GM15510 (cell line): ENCODE results near the gene EBNA1BP2.
A peak's percentile ranks its signal among the peaks of the same experiment; 100 is the strongest.

Experiments
- POLR2A ChIP-seq: IDR thresholded peaks from 3 replicates; pipeline ENCODE4 v1.6.1; 2011; ENCODE audit warnings: borderline replicate concordance; ENCODE audit not compliant: insufficient read length; ENCODE audit errors: extremely low read depth

The EBNA1BP2 gene

GRCh38 chr1:43171876-43172526 is at the start of gene EBNA1BP2, which contains the start of gene CFAP57:
Gene EBNA1BP2, minus strand, starts transcription at chr1:43172290. Its CDS starts 172 bp downstream, at chr1:43172118.
Gene CFAP57, plus strand, starts transcription at chr1:43172330. Its CDS starts 424 bp downstream, at chr1:43172754.
- peak; percentile 81 for TF ChIP-seq POLR2A

GRCh38 chr1:43221797-43222196 is 49.7 kb upstream of the EBNA1BP2 start:
- no peak for TF ChIP-seq POLR2A

- no peak for TF ChIP-seq POLR2A
Observed at GRCh38 chr1:43220905-43221778, 49.1 kb upstream of the EBNA1BP2 start.

GRCh38 chr1:43217747-43218146 is 45.7 kb upstream of the EBNA1BP2 start:
- TF ChIP-seq POLR2A: no peak

GRCh38 chr1:43214501-43215444 is 42.7 kb upstream of the EBNA1BP2 start:
- no peak for TF ChIP-seq POLR2A

- no peak for TF ChIP-seq POLR2A
Observed at GRCh38 chr1:43207229-43207853, 35.3 kb upstream of the EBNA1BP2 start.

GRCh38 chr1:43206600-43207228 is 34.6 kb upstream of the EBNA1BP2 start:
- no peak for TF ChIP-seq POLR2A

- TF ChIP-seq POLR2A: no peak
Observed at GRCh38 chr1:43205671-43206070, 33.6 kb upstream of the EBNA1BP2 start.

GRCh38 chr1:43204394-43204793 is 32.3 kb upstream of the EBNA1BP2 start:
- no peak for TF ChIP-seq POLR2A

- TF ChIP-seq POLR2A: no peak
Observed at GRCh38 chr1:43203859-43204258, 31.8 kb upstream of the EBNA1BP2 start.

- TF ChIP-seq POLR2A: no peak
Observed at GRCh38 chr1:43199093-43199726, 27.1 kb upstream of the EBNA1BP2 start.

- no peak for TF ChIP-seq POLR2A
Observed at GRCh38 chr1:43197343-43198127, 25.4 kb upstream of the EBNA1BP2 start.
